NCI-H2196 treated with DMSO at 0.1 percent for 48 hours (cell line): Measurements from ENCODE around the gene SMYD5.

Experiments used
- DNase-seq: peaks from one replicate; lab custom pipeline; 2025; ENCODE audit not compliant: unreplicated experiment; lab: John Stamatoyannopoulos, UW

SMYD5 gene

GRCh38 chr2:73237168-73237567, 23.1 kb downstream of the SMYD5 start:
- no peak for DNase-seq

DNA sequence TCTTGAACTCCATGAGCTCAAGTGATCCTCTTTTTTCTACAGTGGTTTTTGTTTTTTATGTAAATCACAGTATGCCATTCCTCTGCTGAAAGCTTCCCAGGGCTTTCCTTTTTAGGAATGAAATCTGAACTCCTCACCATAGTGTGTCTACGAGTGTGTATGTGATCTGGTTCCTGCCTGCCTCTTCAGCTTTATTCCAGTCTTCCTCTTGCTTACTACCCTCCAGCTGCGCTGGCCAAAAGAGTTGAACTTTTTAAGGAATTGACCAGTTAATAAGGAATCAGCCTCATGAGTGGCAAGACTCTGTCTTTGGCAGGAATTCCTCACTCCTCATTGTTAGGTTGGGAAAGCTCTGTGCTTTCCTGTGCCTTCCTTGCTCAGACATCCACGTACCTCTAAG, 24.1 kb downstream of the SMYD5 start:
- DNase-seq: no peak

DNA sequence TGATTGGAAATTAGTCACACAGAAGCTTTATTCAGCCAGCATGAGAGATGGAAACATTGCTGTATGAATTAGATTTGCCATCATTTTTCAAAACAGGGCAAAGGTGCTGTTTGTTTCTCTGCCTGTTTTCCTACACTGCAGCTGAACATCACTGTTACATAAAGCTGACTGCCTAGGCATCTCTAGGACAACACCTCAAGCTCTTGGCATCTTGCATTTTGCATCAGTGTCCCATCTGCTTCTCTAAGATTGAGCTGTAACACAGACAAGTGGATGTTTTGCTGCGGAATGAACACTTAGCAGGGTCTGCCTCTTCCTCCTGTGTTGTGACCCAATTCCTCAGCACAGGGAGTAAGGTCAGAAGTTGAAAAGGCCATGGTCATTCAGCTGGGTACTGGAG, 24.9 kb downstream of the SMYD5 start:
- no peak for DNase-seq

DNA sequence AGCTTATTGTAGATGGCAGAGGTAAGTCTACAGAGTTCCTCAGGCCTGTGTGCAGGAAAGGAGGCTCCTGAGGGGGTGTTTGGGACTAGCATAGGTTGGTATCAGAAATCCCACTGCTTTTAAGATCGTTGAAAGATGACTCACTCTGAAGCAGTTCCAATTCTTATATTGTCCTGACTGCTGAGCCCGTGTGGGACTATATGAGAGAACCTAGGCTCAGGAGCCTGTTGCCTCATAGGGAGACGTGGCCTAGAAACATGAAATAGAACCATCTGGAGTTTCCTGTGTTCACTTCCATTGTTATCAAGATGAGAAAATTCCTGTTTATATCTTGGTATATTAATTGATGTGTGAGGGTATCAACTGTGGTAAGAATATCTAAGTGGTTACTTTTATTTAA, 25.7 kb downstream of the SMYD5 start:
- no peak for DNase-seq

DNA sequence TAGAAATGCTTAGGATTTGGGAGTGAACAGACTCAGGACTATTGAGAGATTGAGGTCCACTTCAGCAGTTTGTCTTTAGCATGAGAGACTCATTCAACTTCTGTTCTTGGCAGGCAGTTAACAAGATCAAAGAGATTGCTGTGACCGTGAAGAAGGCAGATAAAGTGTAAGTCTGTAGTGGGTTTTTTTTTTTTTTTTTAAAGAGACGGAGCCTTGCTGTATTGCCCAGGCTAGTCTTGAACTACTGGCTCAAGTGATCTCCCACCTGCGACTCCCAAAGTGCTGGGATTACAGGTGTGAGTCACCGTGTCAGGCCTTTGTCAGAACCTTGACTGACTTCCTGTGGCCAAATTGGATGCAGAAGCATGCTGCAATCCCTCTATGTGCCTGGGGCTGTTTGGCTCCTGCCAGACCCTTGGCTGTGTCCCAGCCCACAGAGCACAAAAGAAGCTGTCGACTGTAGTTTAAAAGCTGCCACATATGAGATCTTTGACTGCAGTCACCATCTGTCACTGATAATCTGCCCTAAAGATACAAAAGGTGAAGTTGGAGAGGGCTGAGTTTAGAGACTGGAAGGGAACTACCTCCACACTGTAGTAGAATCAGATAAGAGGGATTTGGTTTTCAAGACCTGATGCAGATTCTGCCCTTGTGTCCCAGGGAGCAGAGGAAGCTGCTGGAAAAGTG, 30.0 kb downstream of the SMYD5 start:
- peak; percentile 35 for DNase-seq

- no peak for DNase-seq
These were observed 30.5 kb downstream of the SMYD5 start for GRCh38 chr2:73244580-73244979.

DNA sequence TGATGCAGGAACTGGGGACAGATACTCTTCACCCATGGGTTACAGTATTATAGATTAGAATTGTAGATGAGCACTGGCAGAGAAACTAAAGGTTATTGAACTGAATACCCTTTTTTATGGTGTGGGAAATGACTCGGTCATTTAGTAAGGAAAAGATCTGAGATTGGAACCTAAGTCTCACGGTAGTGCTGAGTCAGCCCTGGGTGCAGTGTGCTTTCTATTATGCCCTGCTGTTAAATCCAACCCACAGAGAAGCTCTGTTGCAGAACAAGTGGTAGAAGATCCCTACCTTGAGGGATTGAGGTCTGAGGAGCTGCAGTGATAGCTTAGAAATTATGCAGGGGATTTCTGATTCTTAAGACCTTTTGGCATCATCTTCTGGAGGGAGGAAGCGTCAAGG, 32.8 kb downstream of the SMYD5 start:
- no peak for DNase-seq

DNA sequence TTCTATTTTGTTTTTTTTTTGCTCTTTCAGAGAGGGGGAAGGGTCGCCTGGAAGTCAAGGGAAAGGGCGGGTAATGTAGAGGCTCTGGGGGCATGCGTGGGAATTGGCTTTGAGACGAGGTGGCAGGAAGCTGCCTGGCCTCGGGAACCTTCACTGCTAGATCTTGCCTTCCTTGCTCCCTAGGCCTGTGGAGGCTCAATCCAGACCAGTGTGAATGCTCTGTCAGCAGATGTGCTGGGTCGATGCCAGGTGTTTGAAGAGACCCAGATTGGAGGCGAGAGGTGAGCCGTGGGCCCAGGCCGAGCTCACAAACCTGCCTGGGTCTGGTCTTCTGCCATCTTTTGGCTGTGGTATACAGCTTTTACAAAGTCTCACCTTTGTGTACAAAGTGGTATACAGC, 35.6 kb downstream of the SMYD5 start:
- no peak for DNase-seq

DNA sequence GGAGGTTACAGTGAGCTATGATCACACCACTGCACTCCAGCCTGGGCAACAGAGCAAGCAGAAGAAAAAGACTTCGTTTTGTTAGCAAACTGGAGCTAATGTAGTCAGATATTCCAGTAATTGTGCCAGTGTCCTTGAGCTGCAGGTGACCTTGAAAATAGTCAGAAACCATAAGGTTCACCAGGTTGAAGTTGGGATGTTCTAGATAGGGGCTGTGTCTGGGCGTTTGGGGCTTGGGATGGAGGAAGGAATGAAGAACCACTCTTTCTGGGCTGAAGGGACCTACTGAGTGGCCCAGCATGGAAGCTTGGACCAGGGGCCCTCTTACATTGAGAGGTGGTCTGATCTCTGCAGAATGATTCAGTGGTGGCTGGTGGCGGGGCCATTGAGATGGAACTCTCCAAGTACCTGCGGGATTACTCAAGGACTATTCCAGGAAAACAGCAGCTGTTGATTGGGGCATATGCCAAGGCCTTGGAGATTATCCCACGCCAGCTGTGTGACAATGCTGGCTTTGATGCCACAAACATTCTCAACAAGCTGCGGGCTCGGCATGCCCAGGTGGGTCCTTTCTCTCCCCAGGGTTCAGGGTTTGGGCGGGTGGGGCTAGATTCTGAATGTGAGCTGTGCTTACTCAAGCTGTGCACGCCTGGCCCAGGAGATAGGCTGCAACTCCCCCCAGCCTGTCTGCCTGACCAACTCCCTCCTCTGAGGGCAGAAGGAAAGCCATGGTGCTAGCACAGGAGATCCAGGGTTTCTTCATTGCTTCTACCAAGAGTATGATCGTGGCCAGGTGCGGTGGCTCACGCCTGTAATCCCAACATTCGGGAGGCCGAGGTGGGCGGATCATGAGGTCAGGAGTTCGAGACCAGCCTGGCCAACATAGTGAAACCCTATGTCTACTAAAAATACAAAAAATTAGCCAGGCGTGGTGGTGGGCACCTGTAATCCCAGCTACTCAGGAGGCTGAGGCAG, 37.1 kb downstream of the SMYD5 start:
- no peak for DNase-seq

DNA sequence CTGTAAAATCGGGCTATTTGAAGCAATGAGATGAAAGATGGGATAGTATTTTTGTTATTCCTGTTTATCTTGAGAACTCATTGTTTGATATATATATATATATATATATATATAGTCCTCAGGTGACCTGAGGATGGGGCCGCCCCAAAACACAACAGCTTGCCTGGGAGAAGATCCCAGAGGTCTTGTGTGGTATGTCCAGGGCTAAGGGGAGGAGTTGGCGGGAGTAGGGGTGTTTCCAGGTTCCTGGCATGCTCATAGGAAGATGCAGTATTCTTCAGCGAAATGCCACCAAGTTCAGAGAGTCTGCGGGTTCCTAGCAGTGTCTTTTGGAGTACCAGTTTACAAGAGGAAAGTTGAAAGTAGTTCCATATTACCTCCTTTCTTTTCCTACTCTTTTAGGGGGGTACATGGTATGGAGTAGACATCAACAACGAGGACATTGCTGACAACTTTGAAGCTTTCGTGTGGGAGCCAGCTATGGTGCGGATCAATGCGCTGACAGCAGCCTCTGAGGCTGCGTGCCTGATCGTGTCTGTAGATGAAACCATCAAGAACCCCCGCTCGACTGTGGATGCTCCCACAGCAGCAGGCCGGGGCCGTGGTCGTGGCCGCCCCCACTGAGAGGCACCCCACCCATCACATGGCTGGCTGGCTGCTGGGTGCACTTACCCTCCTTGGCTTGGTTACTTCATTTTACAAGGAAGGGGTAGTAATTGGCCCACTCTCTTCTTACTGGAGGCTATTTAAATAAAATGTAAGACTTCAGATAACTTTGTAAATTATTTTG, 38.4 kb downstream of the SMYD5 start:
- DNase-seq: no peak

- no peak for DNase-seq
These were observed 39.4 kb downstream of the SMYD5 start for GRCh38 chr2:73253400-73253799.

GRCh38 chr2:73253901-73254300, 39.9 kb downstream of the SMYD5 start:
- no peak for DNase-seq

DNA sequence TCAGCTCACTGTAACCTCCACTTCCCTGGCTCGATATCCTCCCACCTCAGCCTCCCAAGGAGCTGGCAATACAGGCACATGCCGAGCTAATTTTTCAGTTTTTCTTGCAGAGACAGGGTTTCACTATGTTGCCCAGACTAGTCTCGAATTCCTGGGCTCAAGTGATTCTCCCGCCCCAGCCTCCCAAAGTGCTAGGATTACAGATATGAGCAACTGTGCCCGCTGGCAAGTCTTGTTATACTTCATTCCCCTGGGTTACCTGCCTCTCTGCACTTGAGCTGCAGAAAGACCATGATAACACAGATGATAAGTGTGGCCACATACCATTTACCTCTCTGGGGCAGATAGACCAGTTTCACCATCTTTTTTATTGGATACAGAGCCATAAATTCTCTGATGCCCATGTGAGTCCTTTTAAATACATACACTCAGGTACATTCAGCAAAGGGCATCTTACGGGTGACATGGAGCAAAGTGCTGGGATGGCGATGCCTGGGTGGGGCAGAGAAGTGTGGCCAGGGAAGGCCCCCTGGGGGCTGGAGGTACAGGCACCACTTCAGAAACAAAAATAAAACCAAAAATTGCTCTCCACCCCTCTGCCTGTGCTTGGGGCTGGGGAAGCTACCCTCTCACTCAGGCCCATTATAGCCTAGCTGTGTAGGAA, 40.4 kb downstream of the SMYD5 start:
- no peak for DNase-seq

DNA sequence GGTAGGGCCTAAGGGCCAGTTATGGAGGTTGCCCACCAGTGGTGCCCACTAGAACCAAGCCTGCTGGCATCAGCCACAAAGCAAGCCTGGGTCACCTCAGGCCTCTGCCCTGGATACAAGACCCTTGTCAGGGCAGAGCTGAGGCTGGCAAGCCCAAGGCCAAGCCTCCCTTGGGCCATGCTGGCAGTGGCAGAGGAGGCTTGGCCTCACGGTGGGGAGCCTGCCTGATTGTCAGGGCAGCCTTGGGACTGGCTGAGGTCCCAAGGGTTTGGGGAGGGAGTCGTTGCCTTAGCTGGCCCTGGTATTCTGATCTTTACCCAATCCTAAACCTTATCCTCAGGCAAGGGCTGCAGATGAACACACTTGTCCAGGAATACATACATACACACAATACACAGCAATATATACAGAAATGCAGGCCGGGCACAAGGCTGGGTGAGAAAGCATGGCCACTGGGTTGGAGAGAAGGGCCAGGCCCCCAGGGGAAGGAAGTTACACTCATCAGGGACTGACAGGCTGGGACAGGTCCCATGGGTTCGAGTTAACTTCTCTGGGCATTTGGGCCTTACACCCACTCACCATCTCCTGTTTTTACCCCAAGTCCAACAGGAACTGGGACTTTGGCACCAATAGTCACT, 41.1 kb downstream of the SMYD5 start:
- no peak for DNase-seq

GRCh38 chr2:73255907-73256617, 42.0 kb downstream of the SMYD5 start:
- no peak for DNase-seq

- DNase-seq: no peak
These were observed 42.5 kb downstream of the SMYD5 start for GRCh38 chr2:73256618-73256922.

DNA sequence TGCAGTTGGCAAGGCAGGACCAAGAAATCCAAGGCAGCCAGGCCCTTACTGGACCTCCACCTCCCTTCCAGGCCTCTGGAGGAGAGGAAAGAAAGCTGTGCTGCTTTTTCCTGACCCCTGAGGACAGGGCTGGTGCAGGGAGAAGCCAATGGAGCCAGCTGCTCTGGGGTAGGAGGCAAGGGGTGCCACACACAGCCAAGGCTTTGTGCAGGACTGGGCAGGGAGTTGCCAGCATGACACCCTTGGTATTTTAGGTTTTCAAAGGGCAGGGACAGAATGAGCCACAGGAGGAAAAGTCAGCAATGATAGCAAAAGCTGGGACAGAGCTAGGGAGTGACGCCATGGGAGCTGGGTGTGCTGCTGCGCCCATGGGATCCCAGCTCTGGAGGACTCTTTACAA, 43.0 kb downstream of the SMYD5 start:
- no peak for DNase-seq

DNA sequence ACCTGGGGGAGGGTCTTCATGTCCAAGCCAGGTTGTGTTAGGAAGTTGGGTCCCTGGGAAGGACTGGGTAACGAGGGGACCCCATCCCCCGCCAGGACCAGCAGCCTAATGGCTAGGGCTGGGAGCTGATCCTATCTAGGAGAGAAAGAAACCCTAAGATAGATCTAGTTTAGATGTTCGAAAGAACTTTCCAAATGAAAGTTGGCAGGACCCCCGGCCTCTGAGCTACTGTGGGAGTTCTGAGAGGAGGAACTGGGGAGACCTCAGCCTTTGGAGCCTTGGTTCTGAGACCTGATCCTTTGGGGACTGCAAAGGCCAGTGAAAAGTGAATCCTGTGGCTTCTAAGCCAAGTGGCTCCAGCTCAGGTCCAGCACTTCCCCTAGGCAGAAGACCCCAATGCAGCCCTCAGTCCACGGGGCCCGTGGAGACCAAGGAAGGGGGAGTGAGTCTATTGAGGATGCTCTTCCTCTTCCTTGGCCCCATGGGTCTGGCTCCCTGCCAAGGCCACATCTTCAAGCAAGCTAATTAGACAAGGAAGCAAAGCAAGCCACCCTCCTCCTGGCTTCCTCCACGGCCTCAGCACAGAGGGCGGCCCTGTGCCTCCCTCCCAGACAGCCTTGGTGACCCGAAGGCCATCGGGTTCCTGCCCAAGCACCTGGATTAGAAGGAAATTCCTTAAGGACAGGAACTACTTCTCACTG, 43.5 kb downstream of the SMYD5 start:
- no peak for DNase-seq

- DNase-seq: no peak
These were observed 44.3 kb downstream of the SMYD5 start for GRCh38 chr2:73258186-73258912.
